KMS-11 (cell line): Measurements from ENCODE around the gene WNT11.

ENCODE experiments used
- H2AFZ ChIP-seq: fragments of 200-600 bp; sonication (generic); 2 replicates; pipeline ENCODE4 v1.6.1; 2016; ENCODE audit warnings: antibody characterized with exemption, mixed run types, low read depth
- H3K27ac ChIP-seq: fragments of 200-600 bp; sonication (generic); 2 replicates; pipeline ENCODE4 v1.6.1; 2016; ENCODE audit warnings: mild to moderate bottlenecking, mixed run types
- H3K27me3 ChIP-seq: fragments of 200-600 bp; sonication (generic); 2 replicates; pipeline ENCODE4 v1.6.1; 2017; ENCODE audit warnings: mild to moderate bottlenecking, low read depth, mixed run types, moderate library complexity; ENCODE audit not compliant: insufficient read depth
- H3K36me3 ChIP-seq: fragments of 200-600 bp; sonication (generic); 2 replicates; pipeline ENCODE4 v1.6.1; 2017; ENCODE audit warnings: mild to moderate bottlenecking, mixed run types; ENCODE audit not compliant: insufficient read depth
- H3K4me1 ChIP-seq: fragments of 200-600 bp; sonication (generic); 2 replicates; pipeline ENCODE4 v1.6.1; 2016; ENCODE audit warnings: mild to moderate bottlenecking, low read depth, mixed run types; ENCODE audit not compliant: poor library complexity, severe bottlenecking
- H3K4me2 ChIP-seq: fragments of 200-600 bp; sonication (generic); 2 replicates; pipeline ENCODE4 v1.7.0; 2016; ENCODE audit warnings: mild to moderate bottlenecking, mixed run types
- H3K4me3 ChIP-seq: fragments of 200-600 bp; sonication (generic); IDR thresholded peaks from 2 replicates; pipeline ENCODE4 v1.6.1; 2017; ENCODE audit warnings: low read depth, low read length, mixed read lengths; ENCODE audit not compliant: insufficient read depth
- H3K79me2 ChIP-seq: fragments of 200-600 bp; sonication (generic); 2 replicates; pipeline ENCODE4 v1.6.1; 2016; ENCODE audit warnings: low read depth, mixed run types; ENCODE audit not compliant: insufficient read depth
- H3K9ac ChIP-seq: fragments of 200-600 bp; sonication (generic); 2 replicates; pipeline ENCODE4 v1.6.1; 2016; ENCODE audit warnings: mild to moderate bottlenecking, mixed run types
- H4K20me1 ChIP-seq: fragments of 200-600 bp; sonication (generic); 2 replicates; pipeline ENCODE4 v1.6.1; 2016; ENCODE audit warnings: mild to moderate bottlenecking, mixed run types; ENCODE audit not compliant: insufficient read depth
- CTCF ChIP-seq: fragments of 200-600 bp; sonication (generic); conservative IDR thresholded peaks from 2 replicates; pipeline ENCODE4 v1.6.1; 2017; ENCODE audit warnings: low read depth, mild to moderate bottlenecking, antibody characterized with exemption, low read length, moderate library complexity, mixed read lengths

WNT11 gene

GRCh38 chr11:76240666-76241065, 34.4 kb upstream of the WNT11 start:
- Histone ChIP-seq H2AFZ (no peak overlapping the region), H3K36me3 (no peaks in the 10 kb centered on the region), H4K20me1 (no peaks in the 10 kb centered on the region), H3K4me1 (peaks cover 6% of the 10 kb centered on the region), H3K4me3 (no peak overlapping the region), H3K4me2 (no peak overlapping the region), H3K9ac (no peak overlapping the region), H3K27ac (no peak overlapping the region), H3K79me2 (no peaks in the 10 kb centered on the region), H3K27me3 (no peaks in the 10 kb centered on the region)
- no peak for TF ChIP-seq CTCF

GRCh38 chr11:76240161-76240540, 33.8 kb upstream of the WNT11 start:
- Histone ChIP-seq H2AFZ (no peak overlapping the region), H3K4me2 (no peak overlapping the region), H3K27ac (no peak overlapping the region), H3K4me1 (peaks cover 6% of the 10 kb centered on the region), H3K79me2 (no peaks in the 10 kb centered on the region), H3K27me3 (no peaks in the 10 kb centered on the region), H4K20me1 (no peaks in the 10 kb centered on the region), H3K4me3 (no peak overlapping the region), H3K9ac (no peak overlapping the region), H3K36me3 (no peaks in the 10 kb centered on the region)
- no peak for TF ChIP-seq CTCF

- Histone ChIP-seq H3K4me2 (no peak overlapping the region), H3K79me2 (no peaks in the 10 kb centered on the region), H3K36me3 (no peaks in the 10 kb centered on the region), H3K9ac (no peak overlapping the region), H3K4me3 (no peak overlapping the region), H3K27ac (no peak overlapping the region), H3K27me3 (no peaks in the 10 kb centered on the region), H2AFZ (no peak overlapping the region), H4K20me1 (no peaks in the 10 kb centered on the region), H3K4me1 (peaks cover 9% of the 10 kb centered on the region)
- TF ChIP-seq CTCF, result no peak
Measured at GRCh38 chr11:76239483-76240160, 33.3 kb upstream of the WNT11 start.

- Histone ChIP-seq H4K20me1 (no peaks in the 10 kb centered on the region), H3K36me3 (no peaks in the 10 kb centered on the region), H3K27me3 (no peaks in the 10 kb centered on the region), H3K4me1 (peaks cover 19% of the 10 kb centered on the region), H3K79me2 (no peaks in the 10 kb centered on the region), H3K4me3 (no peak overlapping the region), H3K9ac (no peak overlapping the region), H3K27ac (no peak overlapping the region), H3K4me2 (no peak overlapping the region; the same call in 1 of the 2 replicates), H2AFZ (no peak overlapping the region)
- no peak for TF ChIP-seq CTCF
Measured at GRCh38 chr11:76238551-76238950, 32.2 kb upstream of the WNT11 start.
